Measurements from ENCODE around the gene SLC10A1. TPM values are rescaled to one million over a fixed set of nuclear protein-coding genes. Genes with fewer than 3 reads are reported as not detected.

Gene SLC10A1
- total RNA-seq, 1 experiment from 2014 or later = not detected

GRCh38 chr14:69828354-69828753 is 31.3 kb upstream of the SLC10A1 start:
- TF ChIP-seq, protein P1, sequence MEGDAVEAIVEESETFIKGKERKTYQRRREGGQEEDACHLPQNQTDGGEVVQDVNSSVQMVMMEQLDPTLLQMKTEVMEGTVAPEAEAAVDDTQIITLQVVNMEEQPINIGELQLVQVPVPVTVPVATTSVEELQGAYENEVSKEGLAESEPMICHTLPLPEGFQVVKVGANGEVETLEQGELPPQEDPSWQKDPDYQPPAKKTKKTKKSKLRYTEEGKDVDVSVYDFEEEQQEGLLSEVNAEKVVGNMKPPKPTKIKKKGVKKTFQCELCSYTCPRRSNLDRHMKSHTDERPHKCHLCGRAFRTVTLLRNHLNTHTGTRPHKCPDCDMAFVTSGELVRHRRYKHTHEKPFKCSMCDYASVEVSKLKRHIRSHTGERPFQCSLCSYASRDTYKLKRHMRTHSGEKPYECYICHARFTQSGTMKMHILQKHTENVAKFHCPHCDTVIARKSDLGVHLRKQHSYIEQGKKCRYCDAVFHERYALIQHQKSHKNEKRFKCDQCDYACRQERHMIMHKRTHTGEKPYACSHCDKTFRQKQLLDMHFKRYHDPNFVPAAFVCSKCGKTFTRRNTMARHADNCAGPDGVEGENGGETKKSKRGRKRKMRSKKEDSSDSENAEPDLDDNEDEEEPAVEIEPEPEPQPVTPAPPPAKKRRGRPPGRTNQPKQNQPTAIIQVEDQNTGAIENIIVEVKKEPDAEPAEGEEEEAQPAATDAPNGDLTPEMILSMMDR (conservative IDR thresholded peaks at IDR 0.05) = no peak
- Histone ChIP-seq H4K5ac (ENCODE audit: insufficient read length, low read depth, low read length) (no peak overlapping the region), H2AFZ (ENCODE audit: low read length) (no peak overlapping the region), H3K56ac (ENCODE audit: insufficient read length, low read depth, low read length) (no peak overlapping the region), H3K27me3 (ENCODE audit: insufficient read depth, low read length) (no peaks in the 10 kb centered on the region), H3T11ph (ENCODE audit: low read length) (no peak overlapping the region), H2BK12ac (ENCODE audit: insufficient read length, low read depth, low read length) (no peak overlapping the region), H3K9ac (ENCODE audit: extremely low read depth, insufficient read length, low read length) (no peak overlapping the region), H3K27ac (ENCODE audit: insufficient read length, low read depth, low read length) (no peak overlapping the region), H3K4ac (ENCODE audit: low read depth, low read length) (no peak overlapping the region), H2BK120ac (ENCODE audit: low read depth, low read length, poor library complexity, severe bottlenecking) (no peak overlapping the region), H3K4me1 (ENCODE audit: insufficient read depth, low read length) (no peaks in the 10 kb centered on the region), H3K14ac (ENCODE audit: insufficient read depth, low read length) (no peak overlapping the region), H3K9me3 (ENCODE audit: control insufficient read depth, low read depth, low read length) (no peaks in the 10 kb centered on the region), H3K79me1 (ENCODE audit: insufficient read depth, low read depth, low read length, poor library complexity, severe bottlenecking) (no peaks in the 10 kb centered on the region), H3K23ac (ENCODE audit: insufficient read length, low read depth, low read length) (no peak overlapping the region), H3K4me2 (ENCODE audit: insufficient read depth, insufficient read length, low read length) (no peak overlapping the region), H2BK5ac (ENCODE audit: insufficient read length, low read length) (no peak overlapping the region), H2AK5ac (ENCODE audit: insufficient read length, low read length) (no peak overlapping the region), H4K91ac (ENCODE audit: insufficient read length, low read depth, low read length) (no peak overlapping the region), H4K8ac (replicated peaks; ENCODE audit: insufficient read length, low read depth, low read length) (no peak overlapping the region), H3K18ac (ENCODE audit: insufficient read length, low read depth, low read length) (no peak overlapping the region), H3K79me2 (ENCODE audit: insufficient read depth, low read length) (no peaks in the 10 kb centered on the region), H4K20me1 (ENCODE audit: control insufficient read depth, insufficient read depth, insufficient read length) (no peaks in the 10 kb centered on the region), H2BK15ac (ENCODE audit: low read depth, low read length) (no peak overlapping the region), H3K23me2 (ENCODE audit: insufficient read length, low read depth, low read length, poor library complexity, severe bottlenecking) (no peaks in the 10 kb centered on the region), H2BK20ac (ENCODE audit: low read depth, low read length, poor library complexity, severe bottlenecking) (no peak overlapping the region)
- Mint-ChIP-seq H3K36me3 (ENCODE audit: insufficient read depth in 1 of 3, low read depth in 3 of 3) (peaks cover 2 to 8% (median 3%) of the 10 kb centered on the region in 3 experiments; a peak in 2 of 7 replicates), H3K4me1 (no peaks in the 10 kb centered on the region), H3K4me3 (no peak overlapping the region), H3K27ac (no peak overlapping the region), H3K9me3 (peaks cover 8 to 13% of the 10 kb centered on the region in 2 experiments; a peak in 4 of 5 replicates), H3K27me3 (ENCODE audit: low read depth) (no peaks in the 10 kb centered on the region; the same call in 1 of the 2 replicates)
- WGBS (ENCODE audit: extremely low coverage, insufficient read length, low lambda C conversion rate) = 100% methylated on average over 1 of the region's 3 CpGs
- no peak for DNase-seq

Measured in H9 (cell line).